HG02623 (cell line): ENCODE results near the gene ATF7.
"Not testable (repeated sequence)": the region's sequence is repeated elsewhere in the genome, so short reads cannot be mapped to it uniquely, and the experiment has no call there.

Experiments used
- ATAC-seq: cut with Tn5 transposase; IDR thresholded peaks from one replicate; pipeline ENCODE4 v1.9.1; 2021; ENCODE audit warnings: moderate library complexity; ENCODE audit not compliant: unreplicated experiment

ATF7 gene

GRCh38 chr12:53627919-53628318 lies 1.7 kb upstream of the ATF7 start:
- ATAC-seq = no peak

GRCh38 chr12:53626702-53627169 lies 554 bp upstream of the ATF7 start:
- ATAC-seq = no peak

GRCh38 chr12:53625373-53625945 lies 723 bp downstream of the ATF7 start:
- no peak for ATAC-seq

GRCh38 chr12:53624956-53625355 lies 1.2 kb downstream of the ATF7 start:
- ATAC-seq = no peak

GRCh38 chr12:53624458-53624857 lies 1.7 kb downstream of the ATF7 start:
- ATAC-seq = no peak

GRCh38 chr12:53623548-53624385 lies 2.4 kb downstream of the ATF7 start:
- no peak for ATAC-seq

GRCh38 chr12:53622724-53623123 lies 3.5 kb downstream of the ATF7 start:
- ATAC-seq = no peak

- ATAC-seq = no peak
Measured at GRCh38 chr12:53618275-53618674, 7.9 kb downstream of the ATF7 start.

GRCh38 chr12:53617700-53618099 lies 8.5 kb downstream of the ATF7 start:
- ATAC-seq = no peak

GRCh38 chr12:53616950-53617349 lies 9.2 kb downstream of the ATF7 start:
- no peak for ATAC-seq

- ATAC-seq = no peak
Measured at GRCh38 chr12:53613821-53614220, 12.4 kb downstream of the ATF7 start.

- no peak for ATAC-seq
Measured at GRCh38 chr12:53612978-53613377, 13.2 kb downstream of the ATF7 start.

GRCh38 chr12:53611304-53611703 lies 14.9 kb downstream of the ATF7 start:
- no peak for ATAC-seq

- ATAC-seq = not testable (repeated sequence)
Measured at GRCh38 chr12:53606688-53607087, 19.5 kb downstream of the ATF7 start.

GRCh38 chr12:53604581-53604980 lies 21.6 kb downstream of the ATF7 start:
- no peak for ATAC-seq

GRCh38 chr12:53603804-53604203 lies 22.4 kb downstream of the ATF7 start:
- ATAC-seq = no peak

GRCh38 chr12:53603196-53603595 lies 23.0 kb downstream of the ATF7 start:
- no peak for ATAC-seq

GRCh38 chr12:53602176-53602864 lies 23.9 kb downstream of the ATF7 start:
- no peak for ATAC-seq

- no peak for ATAC-seq
Measured at GRCh38 chr12:53601296-53601847, 24.8 kb downstream of the ATF7 start.

GRCh38 chr12:53600490-53601295 lies 25.5 kb downstream of the ATF7 start:
- ATAC-seq = no peak

GRCh38 chr12:53599579-53599978 lies 26.6 kb downstream of the ATF7 start:
- ATAC-seq = no peak
